Osteocyte (in vitro differentiated cells): ENCODE data around the gene FNBP1. TPM values are rescaled to one million over a fixed set of nuclear protein-coding genes. Genes with fewer than 3 reads are reported as not detected.

Source experiments
- DNase-seq: peaks from one replicate; pipeline ENCODE4 v3.0.0; 2021; ENCODE audit warnings: mixed read lengths; ENCODE audit not compliant: unreplicated experiment; ENCODE audit errors: extremely low spot score
- H3K27ac Mint-ChIP-seq: one replicate; pipeline ENCODE4 v1.8.0; 2021; ENCODE audit warnings: mild to moderate bottlenecking, mixed read lengths; ENCODE audit not compliant: unreplicated experiment
- H3K27me3 Mint-ChIP-seq: one replicate; pipeline ENCODE4 v1.8.0; 2021; ENCODE audit warnings: mixed read lengths; ENCODE audit not compliant: unreplicated experiment
- H3K36me3 Mint-ChIP-seq: one replicate; pipeline ENCODE4 v1.8.0; 2021; ENCODE audit warnings: mixed read lengths; ENCODE audit not compliant: unreplicated experiment
- H3K4me1 Mint-ChIP-seq: one replicate; pipeline ENCODE4 v1.8.0; 2021; ENCODE audit warnings: mixed read lengths; ENCODE audit not compliant: unreplicated experiment
- H3K4me3 Mint-ChIP-seq: one replicate; pipeline ENCODE4 v1.8.0; 2021; ENCODE audit warnings: mild to moderate bottlenecking, moderate library complexity, mixed read lengths; ENCODE audit not compliant: unreplicated experiment
- H3K9me3 Mint-ChIP-seq: one replicate; pipeline ENCODE4 v1.8.0; 2021; ENCODE audit warnings: mixed read lengths; ENCODE audit not compliant: unreplicated experiment
- total RNA-seq: library from RNA; stranded (reverse); gene quantifications from 2 replicates; pipeline ENCODE4 v1.2.1, GENCODE V29; 2021
- TF ChIP-seq, protein P1 (sequence below): fragments of 200-600 bp; sonication (generic); IDR thresholded peaks from 2 replicates; pipeline ENCODE4 v1.5.0; 2021; ENCODE audit warnings: antibody characterized with exemption, mild to moderate bottlenecking, moderate library complexity

The FNBP1 gene
- total RNA-seq, 1 donor from 2014 or later, result 62.2 TPM

GRCh38 chr9:129878291-129878690, 164.7 kb downstream of the FNBP1 start:
- Mint-ChIP-seq H3K4me3 (no peak overlapping the region), H3K9me3 (no peaks in the 10 kb centered on the region), H3K27me3 (no peaks in the 10 kb centered on the region), H3K4me1 (no peaks in the 10 kb centered on the region), H3K27ac (no peak overlapping the region), H3K36me3 (peaks cover 29% of the 10 kb centered on the region)
- TF ChIP-seq, protein P1, sequence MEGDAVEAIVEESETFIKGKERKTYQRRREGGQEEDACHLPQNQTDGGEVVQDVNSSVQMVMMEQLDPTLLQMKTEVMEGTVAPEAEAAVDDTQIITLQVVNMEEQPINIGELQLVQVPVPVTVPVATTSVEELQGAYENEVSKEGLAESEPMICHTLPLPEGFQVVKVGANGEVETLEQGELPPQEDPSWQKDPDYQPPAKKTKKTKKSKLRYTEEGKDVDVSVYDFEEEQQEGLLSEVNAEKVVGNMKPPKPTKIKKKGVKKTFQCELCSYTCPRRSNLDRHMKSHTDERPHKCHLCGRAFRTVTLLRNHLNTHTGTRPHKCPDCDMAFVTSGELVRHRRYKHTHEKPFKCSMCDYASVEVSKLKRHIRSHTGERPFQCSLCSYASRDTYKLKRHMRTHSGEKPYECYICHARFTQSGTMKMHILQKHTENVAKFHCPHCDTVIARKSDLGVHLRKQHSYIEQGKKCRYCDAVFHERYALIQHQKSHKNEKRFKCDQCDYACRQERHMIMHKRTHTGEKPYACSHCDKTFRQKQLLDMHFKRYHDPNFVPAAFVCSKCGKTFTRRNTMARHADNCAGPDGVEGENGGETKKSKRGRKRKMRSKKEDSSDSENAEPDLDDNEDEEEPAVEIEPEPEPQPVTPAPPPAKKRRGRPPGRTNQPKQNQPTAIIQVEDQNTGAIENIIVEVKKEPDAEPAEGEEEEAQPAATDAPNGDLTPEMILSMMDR, result no peak
- no peak for DNase-seq

- H3K9me3 Mint-ChIP-seq, result no peaks in the 10 kb centered on the region
- TF ChIP-seq, protein P1, result no peak
- peaks cover 27% of the 10 kb centered on the region for H3K36me3 Mint-ChIP-seq
- no peak for DNase-seq
- H3K27ac Mint-ChIP-seq, result no peak overlapping the region
- no peaks in the 10 kb centered on the region for H3K4me1 Mint-ChIP-seq
- no peak overlapping the region for H3K4me3 Mint-ChIP-seq
- H3K27me3 Mint-ChIP-seq, result no peaks in the 10 kb centered on the region
Measured at GRCh38 chr9:129876815-129877214, 166.2 kb downstream of the FNBP1 start.

DNA sequence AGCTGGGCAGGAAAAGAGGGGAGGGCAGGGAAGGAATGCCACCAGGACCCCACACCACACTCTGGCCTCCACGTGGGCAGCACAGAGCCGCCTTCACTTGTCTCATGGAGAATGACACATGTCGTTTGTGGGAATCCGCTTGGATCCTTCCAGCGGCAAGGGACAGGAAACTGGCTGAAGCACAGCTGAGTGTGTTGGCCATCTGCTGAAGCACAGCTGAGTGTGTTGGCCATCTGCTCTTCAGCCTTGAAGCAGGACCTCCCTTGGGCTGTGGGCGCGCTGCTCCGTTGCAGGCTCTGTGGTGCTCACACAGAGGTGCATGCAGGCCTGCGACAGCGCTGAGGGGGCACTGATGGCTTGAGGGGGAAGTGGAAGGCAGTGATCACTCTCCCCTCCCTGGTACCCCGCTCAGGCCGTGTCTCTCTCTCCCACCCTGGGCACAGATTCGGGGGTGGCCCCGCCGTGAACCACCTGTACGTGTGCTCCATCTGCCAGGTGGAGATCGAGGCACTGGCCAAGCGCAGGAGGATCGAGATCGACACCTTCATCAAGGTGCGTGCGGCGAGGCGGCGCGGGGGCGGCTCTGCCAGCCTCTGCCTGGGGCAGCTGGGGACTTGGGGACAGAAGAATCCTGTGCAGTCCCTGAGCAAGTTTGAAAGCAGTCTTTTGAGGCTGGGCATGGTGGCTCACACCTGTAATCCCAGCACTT, 167.1 kb downstream of the FNBP1 start:
- no peak for DNase-seq
- Mint-ChIP-seq H3K4me1 (no peaks in the 10 kb centered on the region), H3K4me3 (no peak overlapping the region), H3K27me3 (no peaks in the 10 kb centered on the region), H3K9me3 (no peaks in the 10 kb centered on the region), H3K27ac (no peak overlapping the region), H3K36me3 (peaks cover 25% of the 10 kb centered on the region)
- TF ChIP-seq, protein P1, result no peak

DNA sequence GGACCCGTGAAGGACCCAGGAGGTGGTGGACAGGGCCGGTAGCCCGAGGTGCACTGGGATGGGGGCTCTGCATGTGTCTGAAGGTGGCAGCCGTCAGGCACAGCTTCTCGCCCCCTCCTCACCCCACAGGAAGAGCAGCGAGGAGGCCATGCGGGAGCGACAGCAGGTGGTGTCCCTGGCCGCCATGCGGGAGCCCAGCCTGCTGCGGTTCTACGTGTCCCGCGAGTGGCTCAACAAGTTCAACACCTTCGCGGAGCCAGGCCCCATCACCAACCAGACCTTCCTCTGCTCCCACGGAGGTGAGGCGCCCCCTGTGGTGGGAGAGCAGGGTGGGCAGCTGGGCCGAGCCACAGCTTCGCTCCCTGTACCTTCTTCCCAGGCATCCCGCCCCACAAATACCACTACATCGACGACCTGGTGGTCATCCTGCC, 167.8 kb downstream of the FNBP1 start:
- no peak for DNase-seq
- Mint-ChIP-seq H3K4me1 (no peaks in the 10 kb centered on the region), H3K36me3 (peaks cover 19% of the 10 kb centered on the region), H3K27ac (no peak overlapping the region), H3K4me3 (no peak overlapping the region), H3K27me3 (no peaks in the 10 kb centered on the region), H3K9me3 (no peaks in the 10 kb centered on the region)
- TF ChIP-seq, protein P1, result no peak

DNA sequence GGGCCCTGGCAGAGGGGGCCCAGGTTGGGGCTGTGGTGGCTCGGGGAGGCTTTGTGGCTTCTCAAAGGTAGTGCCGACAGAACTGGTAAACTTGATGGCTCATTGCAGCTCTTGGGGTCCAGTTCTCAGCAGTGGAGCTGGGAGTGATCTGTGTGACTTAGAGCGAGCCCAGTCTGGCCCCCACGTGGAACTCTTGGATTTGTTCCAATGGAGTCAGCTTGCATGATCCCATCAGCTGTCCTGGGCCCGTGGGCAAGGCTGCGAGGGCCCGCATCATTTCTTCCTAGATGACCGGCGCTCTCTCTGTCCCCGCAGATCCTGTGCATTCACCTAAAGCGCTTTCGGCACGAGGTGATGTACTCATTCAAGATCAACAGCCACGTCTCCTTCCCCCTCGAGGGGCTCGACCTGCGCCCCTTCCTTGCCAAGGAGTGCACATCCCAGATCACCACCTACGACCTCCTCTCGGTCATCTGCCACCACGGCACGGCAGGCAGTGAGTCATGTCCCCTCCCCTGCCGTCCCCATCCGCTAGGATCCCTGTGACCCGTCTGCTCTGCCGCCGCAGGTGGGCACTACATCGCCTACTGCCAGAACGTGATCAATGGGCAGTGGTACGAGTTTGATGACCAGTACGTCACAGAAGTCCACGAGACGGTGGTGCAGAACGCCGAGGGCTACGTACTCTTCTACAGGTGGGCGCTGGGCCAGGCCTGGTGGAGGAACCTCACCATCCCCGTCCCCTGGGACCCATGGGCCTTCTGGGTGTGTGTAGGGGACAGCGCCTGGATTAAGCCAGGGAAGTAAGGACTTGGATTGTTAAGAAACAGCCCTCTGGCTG, 168.5 kb downstream of the FNBP1 start:
- H3K36me3 Mint-ChIP-seq, result peaks cover 16% of the 10 kb centered on the region
- H3K27me3 Mint-ChIP-seq, result no peaks in the 10 kb centered on the region
- no peak overlapping the region for H3K27ac Mint-ChIP-seq
- no peaks in the 10 kb centered on the region for H3K4me1 Mint-ChIP-seq
- TF ChIP-seq, protein P1, result no peak
- no peak for DNase-seq
- no peaks in the 10 kb centered on the region for H3K9me3 Mint-ChIP-seq
- H3K4me3 Mint-ChIP-seq, result no peak overlapping the region
